ENCODE results near the gene CHST11. TPM values are rescaled to one million over a fixed set of nuclear protein-coding genes. Genes with fewer than 3 reads are reported as not detected.

The CHST11 gene
- total RNA-seq, 1 donor: 10.8 TPM

- TF ChIP-seq CTCF (IDR thresholded peaks at IDR 0.05; ENCODE audit: insufficient read depth, low read length): no peak
- no peak overlapping the region for H3K4me3 ChIP-seq (ENCODE audit: low read depth, low read length)
Measured at GRCh38 chr12:104719700-104720338, 263.1 kb downstream of the CHST11 start.

GRCh38 chr12:104720339-104721038 lies 263.7 kb downstream of the CHST11 start:
- no peak for DNase-seq (ENCODE audit: low read depth)
- H3K4me3 ChIP-seq (ENCODE audit: low read depth, low read length): no peak overlapping the region

More at GRCh38 chr12:104719700-104720338, 263.1 kb downstream of the CHST11 start:
- DNase-seq (ENCODE audit: low read depth): no peak

GRCh38 chr12:104721039-104721405 lies 264.3 kb downstream of the CHST11 start:
- no peak for TF ChIP-seq CTCF (IDR thresholded peaks at IDR 0.05; ENCODE audit: insufficient read depth, low read length)
- no peak overlapping the region for H3K4me3 ChIP-seq (ENCODE audit: low read depth, low read length)
- DNase-seq (ENCODE audit: low read depth): no peak

More at GRCh38 chr12:104720339-104721038, 263.7 kb downstream of the CHST11 start:
- no peak for TF ChIP-seq CTCF (IDR thresholded peaks at IDR 0.05; ENCODE audit: insufficient read depth, low read length)

GRCh38 chr12:104721936-104722335 lies 265.2 kb downstream of the CHST11 start:
- no peak for DNase-seq (ENCODE audit: low read depth)
- no peak for TF ChIP-seq CTCF (IDR thresholded peaks at IDR 0.05; ENCODE audit: insufficient read depth, low read length)
- no peak overlapping the region for H3K4me3 ChIP-seq (ENCODE audit: low read depth, low read length)

GRCh38 chr12:104722601-104723534 lies 266.1 kb downstream of the CHST11 start:
- no peak for TF ChIP-seq CTCF (IDR thresholded peaks at IDR 0.05; ENCODE audit: insufficient read depth, low read length)
- no peak for DNase-seq (ENCODE audit: low read depth)
- H3K4me3 ChIP-seq (ENCODE audit: low read depth, low read length): no peak overlapping the region

GRCh38 chr12:104723895-104724294 lies 267.1 kb downstream of the CHST11 start:
- TF ChIP-seq CTCF (IDR thresholded peaks at IDR 0.05; ENCODE audit: insufficient read depth, low read length): no peak
- no peak overlapping the region for H3K4me3 ChIP-seq (ENCODE audit: low read depth, low read length)

More at GRCh38 chr12:104723895-104724294, 267.1 kb downstream of the CHST11 start:
- DNase-seq (ENCODE audit: low read depth): no peak
